ENCODE results near the gene CCDC83. TPM values are rescaled to one million over a fixed set of nuclear protein-coding genes. Genes with fewer than 3 reads are reported as not detected.

The CCDC83 gene
- total RNA-seq, 3 donors from 2014 or later (not counting 1 experiment from before 2014, with no cell fraction given), result 0.12 TPM; not detected in 2

DNA sequence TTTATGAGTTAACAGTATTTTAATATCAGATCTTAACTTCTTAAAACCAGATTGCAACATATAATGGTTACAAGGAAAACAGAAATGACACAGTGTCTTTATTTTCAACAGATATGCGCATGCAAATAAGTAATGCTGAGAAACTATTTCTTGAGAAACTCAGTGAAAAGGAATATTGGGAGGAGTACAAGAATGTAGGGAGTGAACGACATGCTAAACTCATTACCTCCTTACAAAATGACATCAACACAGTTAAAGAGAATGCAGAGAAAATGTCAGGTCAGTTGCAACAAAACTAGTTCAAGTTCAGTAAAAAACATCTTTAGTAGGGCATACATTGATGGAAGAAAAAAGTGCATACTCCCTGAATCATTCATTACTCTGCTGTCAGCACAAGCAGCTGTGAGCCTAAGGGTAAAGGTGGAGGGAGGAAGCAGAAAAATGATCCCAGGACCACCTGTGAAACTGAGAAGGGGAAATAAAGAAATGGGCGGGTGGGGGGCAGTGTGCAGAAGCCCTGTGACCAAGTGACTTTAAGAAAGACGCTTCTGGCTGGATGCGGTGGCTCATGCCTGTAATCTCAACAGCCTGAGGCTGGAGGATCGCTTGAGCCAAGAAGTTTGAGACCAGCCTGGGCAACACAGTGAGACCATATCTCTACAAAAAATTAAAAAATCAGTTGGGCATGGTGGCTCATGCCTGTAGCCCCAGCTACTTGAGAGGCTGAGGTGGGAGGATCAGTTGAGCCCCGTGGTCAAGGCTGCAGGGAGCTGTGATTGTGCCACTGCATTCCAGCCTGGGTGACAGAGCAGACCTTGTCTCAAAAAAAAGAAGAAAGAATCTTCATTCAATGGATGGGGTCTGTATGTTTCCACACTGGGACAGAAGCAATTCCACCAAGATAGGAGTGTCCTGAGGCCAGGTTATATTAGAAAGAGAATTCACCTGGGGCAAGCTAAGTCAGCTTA is 31.2 kb downstream of the CCDC83 start:
- H3K27me3 ChIP-seq (ENCODE audit: control insufficient read depth, insufficient read depth, low read length), result no peaks in the 10 kb centered on the region
- ATAC-seq, result no peak
- intact Hi-C loops (cut with micrococcal nuclease), result no loop called here
- DNase-seq, result no peak
- no peak overlapping the region for H3K27ac ChIP-seq (ENCODE audit: low read length)
- WGBS (ENCODE audit: insufficient coverage), result 96% methylated on average over 5 of the region's 7 CpGs
- H3K4me1 ChIP-seq (ENCODE audit: control insufficient read depth, insufficient read depth, low read length), result no peaks in the 10 kb centered on the region
- TF ChIP-seq, protein P1, sequence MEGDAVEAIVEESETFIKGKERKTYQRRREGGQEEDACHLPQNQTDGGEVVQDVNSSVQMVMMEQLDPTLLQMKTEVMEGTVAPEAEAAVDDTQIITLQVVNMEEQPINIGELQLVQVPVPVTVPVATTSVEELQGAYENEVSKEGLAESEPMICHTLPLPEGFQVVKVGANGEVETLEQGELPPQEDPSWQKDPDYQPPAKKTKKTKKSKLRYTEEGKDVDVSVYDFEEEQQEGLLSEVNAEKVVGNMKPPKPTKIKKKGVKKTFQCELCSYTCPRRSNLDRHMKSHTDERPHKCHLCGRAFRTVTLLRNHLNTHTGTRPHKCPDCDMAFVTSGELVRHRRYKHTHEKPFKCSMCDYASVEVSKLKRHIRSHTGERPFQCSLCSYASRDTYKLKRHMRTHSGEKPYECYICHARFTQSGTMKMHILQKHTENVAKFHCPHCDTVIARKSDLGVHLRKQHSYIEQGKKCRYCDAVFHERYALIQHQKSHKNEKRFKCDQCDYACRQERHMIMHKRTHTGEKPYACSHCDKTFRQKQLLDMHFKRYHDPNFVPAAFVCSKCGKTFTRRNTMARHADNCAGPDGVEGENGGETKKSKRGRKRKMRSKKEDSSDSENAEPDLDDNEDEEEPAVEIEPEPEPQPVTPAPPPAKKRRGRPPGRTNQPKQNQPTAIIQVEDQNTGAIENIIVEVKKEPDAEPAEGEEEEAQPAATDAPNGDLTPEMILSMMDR (IDR thresholded peaks at IDR 0.05), result no peak
- H3K36me3 Mint-ChIP-seq, result no peaks in the 10 kb centered on the region
- H3K27me3 Mint-ChIP-seq (ENCODE audit: low read depth in 2 of 2), result peaks cover 0 to 7% of the 10 kb centered on the region in 2 donors
- no peak overlapping the region for H3K27ac Mint-ChIP-seq
- no peaks in the 10 kb centered on the region for H3K9me3 Mint-ChIP-seq
- H3K9me3 ChIP-seq (ENCODE audit: control insufficient read depth, insufficient read depth, low read length), result no peaks in the 10 kb centered on the region
- no peaks in the 10 kb centered on the region for H3K4me1 Mint-ChIP-seq
- no peak overlapping the region for H3K4me3 ChIP-seq (ENCODE audit: low read length)
- H3K36me3 ChIP-seq (ENCODE audit: control insufficient read depth, insufficient read depth, low read length), result no peaks in the 10 kb centered on the region
- no peak overlapping the region for H3K4me3 Mint-ChIP-seq

GRCh38 chr11:85889108-85889507 is 33.9 kb downstream of the CCDC83 start:
- 91% methylated on average over 5 of the region's 5 CpGs for whole genome bisulfite sequencing (ENCODE audit: insufficient coverage)

GRCh38 chr11:85889676-85890579 is 34.7 kb downstream of the CCDC83 start:
- H3K27ac ChIP-seq (ENCODE audit: low read length), result no peak overlapping the region
- Mint-ChIP-seq H3K27ac (no peak overlapping the region), H3K9me3 (no peaks in the 10 kb centered on the region), H3K4me1 (no peaks in the 10 kb centered on the region), H3K4me3 (no peak overlapping the region), H3K36me3 (no peaks in the 10 kb centered on the region), H3K27me3 (ENCODE audit: low read depth in 2 of 2) (peaks cover 0 to 2% of the 10 kb centered on the region in 2 donors)
- TF ChIP-seq, protein P1 (IDR thresholded peaks at IDR 0.05), result no peak
- H3K4me3 ChIP-seq (ENCODE audit: low read length), result no peak overlapping the region
- intact Hi-C loops (cut with micrococcal nuclease), result no loop called here
- ATAC-seq (no peak), DNase-seq (no peak)
- H3K4me1 ChIP-seq (ENCODE audit: control insufficient read depth, insufficient read depth, low read length), result no peaks in the 10 kb centered on the region
- H3K9me3 ChIP-seq (ENCODE audit: control insufficient read depth, insufficient read depth, low read length), result no peaks in the 10 kb centered on the region
- H3K27me3 ChIP-seq (ENCODE audit: control insufficient read depth, insufficient read depth, low read length), result no peaks in the 10 kb centered on the region
- 93% methylated on average over 7 of the region's 8 CpGs for WGBS (ENCODE audit: insufficient coverage)
- H3K36me3 ChIP-seq (ENCODE audit: control insufficient read depth, insufficient read depth, low read length), result no peaks in the 10 kb centered on the region

More at GRCh38 chr11:85889108-85889507, 33.9 kb downstream of the CCDC83 start:
- Mint-ChIP-seq H3K4me3 (no peak overlapping the region), H3K27ac (no peak overlapping the region), H3K27me3 (ENCODE audit: low read depth in 2 of 2) (peaks cover 0 to 2% of the 10 kb centered on the region in 2 donors), H3K4me1 (no peaks in the 10 kb centered on the region), H3K9me3 (no peaks in the 10 kb centered on the region), H3K36me3 (no peaks in the 10 kb centered on the region)
- TF ChIP-seq, protein P1 (IDR thresholded peaks at IDR 0.05), result no peak
- Histone ChIP-seq H3K4me3 (ENCODE audit: low read length) (no peak overlapping the region), H3K36me3 (ENCODE audit: control insufficient read depth, insufficient read depth, low read length) (no peaks in the 10 kb centered on the region), H3K4me1 (ENCODE audit: control insufficient read depth, insufficient read depth, low read length) (no peaks in the 10 kb centered on the region), H3K27me3 (ENCODE audit: control insufficient read depth, insufficient read depth, low read length) (no peaks in the 10 kb centered on the region), H3K9me3 (ENCODE audit: control insufficient read depth, insufficient read depth, low read length) (no peaks in the 10 kb centered on the region), H3K27ac (ENCODE audit: low read length) (no peak overlapping the region)
- intact Hi-C loops (cut with micrococcal nuclease), result no loop called here
- ATAC-seq, result no peak
- no peak for DNase-seq

Data from natural killer cell (primary cell).